H9 (cell line): ENCODE data around the gene PROSER1. TPM values are rescaled to one million over a fixed set of nuclear protein-coding genes. Genes with fewer than 3 reads are reported as not detected.
A peak's percentile ranks its signal among the peaks of the same experiment; 100 is the strongest.

Experiments
- DNase-seq: peaks from one replicate; pipeline ENCODE4 v3.0.0-alpha.2; 2017
- H2AFZ ChIP-seq: one replicate; pipeline ENCODE4 v1.6.1; 2013; ENCODE audit warnings: mild to moderate bottlenecking, low read length, control low read depth, moderate library complexity
- H2AK5ac ChIP-seq: 2 replicates; pipeline ENCODE4 v1.6.1; 2013; ENCODE audit warnings: low read length, control low read depth, mixed read lengths; ENCODE audit not compliant: insufficient read length
- H2BK120ac ChIP-seq: one replicate; pipeline ENCODE4 v1.6.1; 2013; ENCODE audit warnings: low read depth, mild to moderate bottlenecking, low read length, control low read depth, inconsistent platforms; ENCODE audit not compliant: poor library complexity, severe bottlenecking
- H2BK12ac ChIP-seq: 2 replicates; pipeline ENCODE4 v1.6.1; 2013; ENCODE audit warnings: low read length, control low read depth, mixed read lengths, low read depth; ENCODE audit not compliant: insufficient read length
- H2BK15ac ChIP-seq: 2 replicates; pipeline ENCODE4 v1.6.1; 2013; ENCODE audit warnings: low read depth, low read length, control low read depth
- H2BK20ac ChIP-seq: one replicate; pipeline ENCODE4 v1.6.1; 2013; ENCODE audit warnings: low read depth, mild to moderate bottlenecking, low read length, control low read depth, inconsistent platforms; ENCODE audit not compliant: poor library complexity, severe bottlenecking
- H2BK5ac ChIP-seq: 2 replicates; pipeline ENCODE4 v1.6.1; 2013; ENCODE audit warnings: low read length, control low read depth, mixed read lengths; ENCODE audit not compliant: insufficient read length
- H3K14ac ChIP-seq: 2 replicates; pipeline ENCODE4 v1.6.1; 2013; ENCODE audit warnings: low read length, control low read depth; ENCODE audit not compliant: insufficient read depth
- H3K18ac ChIP-seq: 2 replicates; pipeline ENCODE4 v1.6.1; 2013; ENCODE audit warnings: low read depth, mild to moderate bottlenecking, mixed read lengths, low read length, control low read depth; ENCODE audit not compliant: insufficient read length
- H3K23ac ChIP-seq: 2 replicates; pipeline ENCODE4 v1.6.1; 2013; ENCODE audit warnings: low read length, control low read depth, mixed read lengths, low read depth; ENCODE audit not compliant: insufficient read length
- H3K23me2 ChIP-seq: 2 replicates; pipeline ENCODE4 v1.6.1; 2013; ENCODE audit warnings: low read depth, mild to moderate bottlenecking, mixed read lengths, low read length, control low read depth; ENCODE audit not compliant: insufficient read length, poor library complexity, severe bottlenecking
- H3K27ac ChIP-seq: 2 replicates; pipeline ENCODE4 v1.5.1; 2013; ENCODE audit warnings: low read length, control low read depth, mixed read lengths, low read depth; ENCODE audit not compliant: insufficient read length
- H3K27me3 ChIP-seq: 2 replicates; pipeline ENCODE4 v1.6.1; 2013; ENCODE audit warnings: low read length, control low read depth, inconsistent platforms; ENCODE audit not compliant: insufficient read depth
- H3K4ac ChIP-seq: 2 replicates; pipeline ENCODE4 v1.6.1; 2013; ENCODE audit warnings: low read depth, mild to moderate bottlenecking, control low read depth, inconsistent platforms, low read length, moderate library complexity
- H3K4me1 ChIP-seq: 2 replicates; pipeline ENCODE4 v1.6.1; 2013; ENCODE audit warnings: low read length, control low read depth, inconsistent platforms; ENCODE audit not compliant: insufficient read depth
- H3K4me2 ChIP-seq: 2 replicates; pipeline ENCODE4 v1.6.1; 2013; ENCODE audit warnings: low read length, control low read depth, mixed read lengths; ENCODE audit not compliant: insufficient read length, insufficient read depth
- H3K56ac ChIP-seq: 2 replicates; pipeline ENCODE4 v1.6.1; 2013; ENCODE audit warnings: low read depth, mild to moderate bottlenecking, mixed read lengths, low read length, control low read depth; ENCODE audit not compliant: insufficient read length
- H3K79me1 ChIP-seq: 2 replicates; pipeline ENCODE4 v1.6.1; 2013; ENCODE audit warnings: low read depth, mild to moderate bottlenecking, moderate library complexity, low read length, control low read depth, inconsistent platforms; ENCODE audit not compliant: insufficient read depth, poor library complexity, severe bottlenecking
- H3K79me2 ChIP-seq: 2 replicates; pipeline ENCODE4 v1.6.1; 2013; ENCODE audit warnings: low read length, control low read depth, inconsistent platforms; ENCODE audit not compliant: insufficient read depth
- H3K9ac ChIP-seq: 2 replicates; pipeline ENCODE4 v1.6.1; 2013; ENCODE audit warnings: low read length, control low read depth, mixed read lengths; ENCODE audit not compliant: insufficient read length; ENCODE audit errors: extremely low read depth
- H3K9me3 ChIP-seq: one replicate; pipeline ENCODE4 v1.6.1; 2013; ENCODE audit warnings: low read depth, low read length, inconsistent platforms; ENCODE audit not compliant: control insufficient read depth
- H3T11ph ChIP-seq: one replicate; pipeline ENCODE4 v1.6.1; 2013; ENCODE audit warnings: mild to moderate bottlenecking, low read length, control low read depth, inconsistent platforms
- H4K20me1 ChIP-seq: one replicate; pipeline ENCODE4 v1.6.1; 2013; ENCODE audit not compliant: control insufficient read depth, insufficient read length, insufficient read depth
- H4K5ac ChIP-seq: 2 replicates; pipeline ENCODE4 v1.6.1; 2013; ENCODE audit warnings: low read depth, mild to moderate bottlenecking, mixed read lengths, low read length, control low read depth; ENCODE audit not compliant: insufficient read length
- H4K8ac ChIP-seq: replicated peaks from 2 replicates; pipeline ENCODE4 v1.6.1; 2013; ENCODE audit warnings: low read length, control low read depth, mixed read lengths, low read depth; ENCODE audit not compliant: insufficient read length
- H4K91ac ChIP-seq: 2 replicates; pipeline ENCODE4 v1.6.1; 2013; ENCODE audit warnings: low read depth, mild to moderate bottlenecking, moderate library complexity, mixed read lengths, low read length, control low read depth; ENCODE audit not compliant: insufficient read length
- H3K27ac Mint-ChIP-seq, 3 experiments: 2 replicates in 2 of 3; 3 replicates in 1 of 3; pipeline ENCODE4 v1.8.0; 2020 to 2021; ENCODE audit warnings: mixed read lengths in 3 of 3, mild to moderate bottlenecking in 1 of 3, moderate library complexity in 1 of 3
- H3K27me3 Mint-ChIP-seq: 2 replicates; pipeline ENCODE4 v1.8.0; 2021; ENCODE audit warnings: low read depth, mild to moderate bottlenecking, moderate library complexity, mixed read lengths
- H3K36me3 Mint-ChIP-seq, 3 experiments: 2 replicates in 2 of 3; 3 replicates in 1 of 3; pipeline ENCODE4 v1.8.0; 2020 to 2021; ENCODE audit warnings: low read depth in 3 of 3, mixed read lengths in 3 of 3; ENCODE audit not compliant: insufficient read depth in 1 of 3
- H3K4me1 Mint-ChIP-seq, 2 experiments: 2 replicates each; pipeline ENCODE4 v1.8.0; 2020; ENCODE audit warnings: mixed read lengths in 2 of 2
- H3K4me3 Mint-ChIP-seq, 2 experiments: 2 replicates in 1 of 2; 3 replicates in 1 of 2; pipeline ENCODE4 v1.8.0; 2020 to 2021; ENCODE audit warnings: mild to moderate bottlenecking in 2 of 2, mixed read lengths in 2 of 2, moderate library complexity in 1 of 2
- H3K9me3 Mint-ChIP-seq, 2 experiments: 2 replicates in 1 of 2; 3 replicates in 1 of 2; pipeline ENCODE4 v1.8.0; 2020; ENCODE audit warnings: mild to moderate bottlenecking in 2 of 2, mixed read lengths in 2 of 2, moderate library complexity in 1 of 2
- total RNA-seq: library from RNA; stranded (reverse); gene quantifications from 2 replicates; pipeline ENCODE4 v1.2.1, GENCODE V29; 2021
- TF ChIP-seq, protein P1 (sequence below): fragments of 200-600 bp; sonication (generic); conservative IDR thresholded peaks from 3 replicates; pipeline ENCODE4 v1.8.0; 2021; ENCODE audit warnings: antibody characterized with exemption, mild to moderate bottlenecking

The PROSER1 gene
- total RNA-seq, 1 experiment from 2014 or later: 84.6 TPM

GRCh38 chr13:38990693-38991092 is 47.2 kb downstream of the PROSER1 start, which contains the start of gene STOML3:
Gene STOML3, minus strand, starts transcription at chr13:38990831. Its CDS starts 110 bp downstream, at chr13:38990721.
- Histone ChIP-seq H3K79me2 (no peaks in the 10 kb centered on the region), H2BK12ac (no peak within 1 kb of the TSS), H4K8ac (no peak within 1 kb of the TSS), H2AK5ac (no peak within 1 kb of the TSS), H3K14ac (no peak within 1 kb of the TSS), H3K9ac (no peak within 1 kb of the TSS), H4K91ac (no peak within 1 kb of the TSS), H2BK20ac (no peak within 1 kb of the TSS), H3K23ac (no peak within 1 kb of the TSS), H3K4ac (no peak within 1 kb of the TSS), H3K23me2 (no peaks in the 10 kb centered on the region), H4K20me1 (no peaks in the 10 kb centered on the region), H2BK120ac (no peak within 1 kb of the TSS), H3K18ac (peak within 1 kb of the TSS; percentile 39), H3K4me1 (no peaks in the 10 kb centered on the region), H3K27me3 (no peaks in the 10 kb centered on the region), H3K56ac (no peak within 1 kb of the TSS), H3T11ph (no peak within 1 kb of the TSS), H3K9me3 (no peaks in the 10 kb centered on the region), H2BK5ac (no peak within 1 kb of the TSS), H4K5ac (no peak within 1 kb of the TSS), H2BK15ac (no peak within 1 kb of the TSS), H3K79me1 (no peaks in the 10 kb centered on the region), H2AFZ (no peak within 1 kb of the TSS), H3K4me2 (no peak within 1 kb of the TSS), H3K27ac (no peak within 1 kb of the TSS)
- H3K9me3 Mint-ChIP-seq: no peaks in the 10 kb centered on the region
- no peak for DNase-seq
- TF ChIP-seq, protein P1, sequence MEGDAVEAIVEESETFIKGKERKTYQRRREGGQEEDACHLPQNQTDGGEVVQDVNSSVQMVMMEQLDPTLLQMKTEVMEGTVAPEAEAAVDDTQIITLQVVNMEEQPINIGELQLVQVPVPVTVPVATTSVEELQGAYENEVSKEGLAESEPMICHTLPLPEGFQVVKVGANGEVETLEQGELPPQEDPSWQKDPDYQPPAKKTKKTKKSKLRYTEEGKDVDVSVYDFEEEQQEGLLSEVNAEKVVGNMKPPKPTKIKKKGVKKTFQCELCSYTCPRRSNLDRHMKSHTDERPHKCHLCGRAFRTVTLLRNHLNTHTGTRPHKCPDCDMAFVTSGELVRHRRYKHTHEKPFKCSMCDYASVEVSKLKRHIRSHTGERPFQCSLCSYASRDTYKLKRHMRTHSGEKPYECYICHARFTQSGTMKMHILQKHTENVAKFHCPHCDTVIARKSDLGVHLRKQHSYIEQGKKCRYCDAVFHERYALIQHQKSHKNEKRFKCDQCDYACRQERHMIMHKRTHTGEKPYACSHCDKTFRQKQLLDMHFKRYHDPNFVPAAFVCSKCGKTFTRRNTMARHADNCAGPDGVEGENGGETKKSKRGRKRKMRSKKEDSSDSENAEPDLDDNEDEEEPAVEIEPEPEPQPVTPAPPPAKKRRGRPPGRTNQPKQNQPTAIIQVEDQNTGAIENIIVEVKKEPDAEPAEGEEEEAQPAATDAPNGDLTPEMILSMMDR: no peak
- H3K4me3 Mint-ChIP-seq: no peak within 1 kb of the TSS
- H3K27me3 Mint-ChIP-seq: no peaks in the 10 kb centered on the region
- no peaks in the 10 kb centered on the region for H3K36me3 Mint-ChIP-seq
- peak within 1 kb of the TSS in 2 of 3 experiments; percentile 49 to 66; a peak in 5 of 7 replicates for H3K27ac Mint-ChIP-seq
- peaks cover 9 to 20% of the 10 kb centered on the region in 2 experiments for H3K4me1 Mint-ChIP-seq
